ENCODE results near the gene RTEL1. TPM values are rescaled to one million over a fixed set of nuclear protein-coding genes. Genes with fewer than 3 reads are reported as not detected.
A peak's percentile ranks its signal among the peaks of the same experiment; 100 is the strongest.

The RTEL1 gene
- polyA plus RNA-seq, 1 of the 3 experiments (the other 2 are of a cell fraction): 9.9 TPM

- H2AFZ ChIP-seq (ENCODE audit: low read depth): no peak overlapping the region
- no peaks in the 10 kb centered on the region for H3K9me2 ChIP-seq
- no peak overlapping the region for H3K4me3 ChIP-seq (ENCODE audit: low read depth in 2 of 2, low read length in 1 of 2)
- H3K36me3 ChIP-seq (replicated peaks in 1 of 2; ENCODE audit: control insufficient read depth in 1 of 2, insufficient read depth in 2 of 2, low read length in 1 of 2): peaks cover 5 to 6% of the 10 kb centered on the region in 2 experiments
- TF ChIP-seq TAF1 (IDR thresholded peaks at IDR 0.05; ENCODE audit: borderline replicate concordance, low read depth, low read length) (no peak), RFX5 (IDR thresholded peaks at IDR 0.05; ENCODE audit: low read length) (no peak), SIN3A (IDR thresholded peaks at IDR 0.05; ENCODE audit: borderline replicate concordance, low read depth, low read length) (no peak), IRF3 (IDR thresholded peaks at IDR 0.05; ENCODE audit: low read depth, low read length) (no peak), NRF1 (IDR thresholded peaks at IDR 0.05; ENCODE audit: low read depth, low read length) (no peak), MXI1 (IDR thresholded peaks at IDR 0.05; ENCODE audit: low read depth, low read length) (no peak), GABPA (IDR thresholded peaks at IDR 0.05; ENCODE audit: low read depth) (no peak), RXRA (IDR thresholded peaks at IDR 0.05; ENCODE audit: borderline replicate concordance, low read depth) (no peak), GATA2 (CRISPR knock-in tag; IDR thresholded peaks at IDR 0.05) (no peak), JUND (IDR thresholded peaks at IDR 0.05) (no peak)
- TF ChIP-seq, protein P1, sequence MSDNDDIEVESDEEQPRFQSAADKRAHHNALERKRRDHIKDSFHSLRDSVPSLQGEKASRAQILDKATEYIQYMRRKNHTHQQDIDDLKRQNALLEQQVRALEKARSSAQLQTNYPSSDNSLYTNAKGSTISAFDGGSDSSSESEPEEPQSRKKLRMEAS (IDR thresholded peaks at IDR 0.05; ENCODE audit: low read depth): no peak
- ChIA-PET POLR2A (no interaction called here), CTCF (interaction anchor here (0.6 kb wide), 1 partner anchor 94 kb away, joined by 3 read pairs; no protein-coding TSS in a partner anchor)
- no peaks in the 10 kb centered on the region for H3K27me3 ChIP-seq (ENCODE audit: insufficient read depth)
- peaks cover 12% of the 10 kb centered on the region for H3F3A ChIP-seq (replicated peaks; ENCODE audit: insufficient read depth)
- H3K9ac ChIP-seq: no peak overlapping the region
- 0 out of 2 replicates have a peak overlapping the region, but pooled peaks have one; percentile 54 for H3K4me2 ChIP-seq
- peaks cover 0 to 16% of the 10 kb centered on the region in 2 experiments; a peak in 3 of 4 replicates for H3K4me1 ChIP-seq (ENCODE audit: control insufficient read depth in 1 of 2, insufficient read depth in 2 of 2, low read depth in 1 of 2, low read length in 1 of 2)
- no peaks in the 10 kb centered on the region for H3K79me2 ChIP-seq (ENCODE audit: insufficient read depth)
- no peaks in the 10 kb centered on the region for H3K9me3 ChIP-seq
- H4K20me1 ChIP-seq (ENCODE audit: insufficient read depth): no peaks in the 10 kb centered on the region
- H3K27ac ChIP-seq (ENCODE audit: low read depth in 2 of 2, low read length in 1 of 2): peak overlapping the region; percentile 54 to 73
- WGBS (ENCODE audit: low lambda C conversion rate): 95% methylated on average over 7 of the region's 13 CpGs
- no peak for DNase-seq
These were observed 23.6 kb downstream of the RTEL1 start for GRCh38 chr20:63681609-63682142.

DNA sequence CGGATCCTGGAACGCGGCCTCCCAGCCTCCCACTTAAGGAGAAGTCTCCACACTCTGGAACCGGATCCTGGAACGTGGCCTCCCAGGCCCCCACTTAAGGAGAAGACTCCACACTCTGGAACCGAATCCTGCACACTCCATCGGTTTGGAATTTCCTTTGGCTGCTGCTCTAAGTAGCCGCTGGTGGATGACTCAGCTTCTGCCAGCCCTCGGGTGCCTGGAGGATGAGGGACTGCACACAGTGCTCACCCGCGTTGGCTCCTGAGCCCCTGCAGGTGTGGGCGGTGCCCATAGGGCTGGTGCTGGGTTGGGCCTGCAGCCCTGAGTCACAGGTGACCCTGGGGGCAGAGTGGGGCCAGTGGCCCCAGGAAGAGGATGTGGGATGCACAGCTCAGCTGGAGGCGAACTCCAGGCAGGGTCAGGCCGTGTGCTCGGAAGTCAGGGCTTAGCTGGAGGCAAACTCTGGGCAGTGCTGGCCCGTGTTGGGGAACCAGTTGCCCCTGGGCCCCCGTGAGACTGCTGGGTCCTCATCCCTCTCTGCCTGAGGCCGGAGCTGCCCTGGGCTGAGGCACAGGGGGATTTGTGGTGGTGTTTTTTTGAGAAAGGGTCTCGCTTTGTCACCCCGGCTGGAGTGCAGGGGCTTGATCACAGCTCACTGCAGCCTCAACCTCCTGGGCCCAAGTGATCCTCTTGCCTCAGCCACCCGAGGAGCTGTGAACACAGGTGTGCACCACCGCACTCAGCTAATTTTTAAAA is 24.4 kb downstream of the RTEL1 start:
- WGBS (ENCODE audit: low lambda C conversion rate): 64% methylated on average over 4 of the region's 22 CpGs
- Histone ChIP-seq H3K4me2 (peak overlapping the region; percentile 54; the same call in 1 of the 2 replicates), H3K36me3 (replicated peaks in 1 of 2; ENCODE audit: control insufficient read depth in 1 of 2, insufficient read depth in 2 of 2, low read length in 1 of 2) (peaks cover 5 to 6% of the 10 kb centered on the region in 2 experiments), H3K9ac (no peak overlapping the region), H3K4me3 (ENCODE audit: low read depth in 2 of 2, low read length in 1 of 2) (no peak overlapping the region), H3K27me3 (ENCODE audit: insufficient read depth) (no peaks in the 10 kb centered on the region), H4K20me1 (ENCODE audit: insufficient read depth) (no peaks in the 10 kb centered on the region), H3K79me2 (ENCODE audit: insufficient read depth) (no peaks in the 10 kb centered on the region), H3K9me2 (no peaks in the 10 kb centered on the region), H3F3A (replicated peaks; ENCODE audit: insufficient read depth) (peaks cover 12% of the 10 kb centered on the region), H3K9me3 (no peaks in the 10 kb centered on the region), H3K4me1 (ENCODE audit: control insufficient read depth in 1 of 2, insufficient read depth in 2 of 2, low read depth in 1 of 2, low read length in 1 of 2) (peaks cover 0 to 16% of the 10 kb centered on the region in 2 experiments; a peak in 3 of 4 replicates), H3K27ac (ENCODE audit: low read depth in 2 of 2, low read length in 1 of 2) (peak overlapping the region; percentile 56 to 73), H2AFZ (ENCODE audit: low read depth) (no peak overlapping the region)
- CTCF ChIA-PET: interaction anchor here (0.7 kb wide), 1 partner anchor 145 kb away, joined by 3 read pairs; the partner anchor contains the start of gene PTK6
- DNase-seq: no peak
- POLR2A ChIA-PET: no interaction called here
- TF ChIP-seq, protein P1 (IDR thresholded peaks at IDR 0.05; ENCODE audit: low read depth): peak; percentile 88
- TF ChIP-seq SIN3A (IDR thresholded peaks at IDR 0.05; ENCODE audit: borderline replicate concordance, low read depth, low read length) (peak; percentile 29; the same call in 1 of the 2 replicates), POLR2AphosphoS5 (IDR thresholded peaks at IDR 0.05; ENCODE audit: low read depth, low read length) (peak; percentile 38; the same call in 1 of the 2 replicates), REST (IDR thresholded peaks at IDR 0.05; ENCODE audit: low read depth, low read length) (0 out of 2 replicates have a peak, but pooled peaks have one; percentile 51), TEAD4 (IDR thresholded peaks at IDR 0.05; ENCODE audit: borderline replicate concordance, insufficient read depth) (peak; percentile 52; the same call in 1 of the 2 replicates), CHD2 (IDR thresholded peaks at IDR 0.05; ENCODE audit: low read length, partially characterized antibody) (no peak), TCF12 (IDR thresholded peaks at IDR 0.05) (peak; percentile 71), FOSL2 (IDR thresholded peaks at IDR 0.05; ENCODE audit: borderline replicate concordance, low read depth) (peak; percentile 91), RAD21 (IDR thresholded peaks at IDR 0.05; ENCODE audit: low read length) (no peak), EZH2phosphoT487 (IDR thresholded peaks at IDR 0.05; ENCODE audit: borderline replicate concordance, low read depth) (no peak)
- TF ChIP-seq, protein P2, sequence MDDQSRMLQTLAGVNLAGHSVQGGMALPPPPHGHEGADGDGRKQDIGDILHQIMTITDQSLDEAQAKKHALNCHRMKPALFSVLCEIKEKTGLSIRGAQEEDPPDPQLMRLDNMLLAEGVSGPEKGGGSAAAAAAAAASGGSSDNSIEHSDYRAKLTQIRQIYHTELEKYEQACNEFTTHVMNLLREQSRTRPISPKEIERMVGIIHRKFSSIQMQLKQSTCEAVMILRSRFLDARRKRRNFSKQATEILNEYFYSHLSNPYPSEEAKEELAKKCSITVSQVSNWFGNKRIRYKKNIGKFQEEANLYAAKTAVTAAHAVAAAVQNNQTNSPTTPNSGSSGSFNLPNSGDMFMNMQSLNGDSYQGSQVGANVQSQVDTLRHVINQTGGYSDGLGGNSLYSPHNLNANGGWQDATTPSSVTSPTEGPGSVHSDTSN (IDR thresholded peaks at IDR 0.05): peak; percentile 56

Data from SK-N-SH (cell line).